H9 (cell line): ENCODE measurements around the gene SERPINE2. TPM values are rescaled to one million over a fixed set of nuclear protein-coding genes. Genes with fewer than 3 reads are reported as not detected.
A peak's percentile ranks its signal among the peaks of the same experiment; 100 is the strongest.

Source experiments
- DNase-seq: peaks from one replicate; pipeline ENCODE4 v3.0.0-alpha.2; 2017
- H2AFZ ChIP-seq: one replicate; pipeline ENCODE4 v1.6.1; 2013; ENCODE audit warnings: mild to moderate bottlenecking, low read length, control low read depth, moderate library complexity
- H2AK5ac ChIP-seq: 2 replicates; pipeline ENCODE4 v1.6.1; 2013; ENCODE audit warnings: low read length, control low read depth, mixed read lengths; ENCODE audit not compliant: insufficient read length
- H2BK120ac ChIP-seq: one replicate; pipeline ENCODE4 v1.6.1; 2013; ENCODE audit warnings: low read depth, mild to moderate bottlenecking, low read length, control low read depth, inconsistent platforms; ENCODE audit not compliant: poor library complexity, severe bottlenecking
- H2BK12ac ChIP-seq: 2 replicates; pipeline ENCODE4 v1.6.1; 2013; ENCODE audit warnings: low read length, control low read depth, mixed read lengths, low read depth; ENCODE audit not compliant: insufficient read length
- H2BK15ac ChIP-seq: 2 replicates; pipeline ENCODE4 v1.6.1; 2013; ENCODE audit warnings: low read depth, low read length, control low read depth
- H2BK20ac ChIP-seq: one replicate; pipeline ENCODE4 v1.6.1; 2013; ENCODE audit warnings: low read depth, mild to moderate bottlenecking, low read length, control low read depth, inconsistent platforms; ENCODE audit not compliant: poor library complexity, severe bottlenecking
- H2BK5ac ChIP-seq: 2 replicates; pipeline ENCODE4 v1.6.1; 2013; ENCODE audit warnings: low read length, control low read depth, mixed read lengths; ENCODE audit not compliant: insufficient read length
- H3K14ac ChIP-seq: 2 replicates; pipeline ENCODE4 v1.6.1; 2013; ENCODE audit warnings: low read length, control low read depth; ENCODE audit not compliant: insufficient read depth
- H3K18ac ChIP-seq: 2 replicates; pipeline ENCODE4 v1.6.1; 2013; ENCODE audit warnings: low read depth, mild to moderate bottlenecking, mixed read lengths, low read length, control low read depth; ENCODE audit not compliant: insufficient read length
- H3K23ac ChIP-seq: 2 replicates; pipeline ENCODE4 v1.6.1; 2013; ENCODE audit warnings: low read length, control low read depth, mixed read lengths, low read depth; ENCODE audit not compliant: insufficient read length
- H3K23me2 ChIP-seq: 2 replicates; pipeline ENCODE4 v1.6.1; 2013; ENCODE audit warnings: low read depth, mild to moderate bottlenecking, mixed read lengths, low read length, control low read depth; ENCODE audit not compliant: insufficient read length, poor library complexity, severe bottlenecking
- H3K27ac ChIP-seq: 2 replicates; pipeline ENCODE4 v1.5.1; 2013; ENCODE audit warnings: low read length, control low read depth, mixed read lengths, low read depth; ENCODE audit not compliant: insufficient read length
- H3K27me3 ChIP-seq: 2 replicates; pipeline ENCODE4 v1.6.1; 2013; ENCODE audit warnings: low read length, control low read depth, inconsistent platforms; ENCODE audit not compliant: insufficient read depth
- H3K4ac ChIP-seq: 2 replicates; pipeline ENCODE4 v1.6.1; 2013; ENCODE audit warnings: low read depth, mild to moderate bottlenecking, control low read depth, inconsistent platforms, low read length, moderate library complexity
- H3K4me1 ChIP-seq: 2 replicates; pipeline ENCODE4 v1.6.1; 2013; ENCODE audit warnings: low read length, control low read depth, inconsistent platforms; ENCODE audit not compliant: insufficient read depth
- H3K4me2 ChIP-seq: 2 replicates; pipeline ENCODE4 v1.6.1; 2013; ENCODE audit warnings: low read length, control low read depth, mixed read lengths; ENCODE audit not compliant: insufficient read length, insufficient read depth
- H3K56ac ChIP-seq: 2 replicates; pipeline ENCODE4 v1.6.1; 2013; ENCODE audit warnings: low read depth, mild to moderate bottlenecking, mixed read lengths, low read length, control low read depth; ENCODE audit not compliant: insufficient read length
- H3K79me1 ChIP-seq: 2 replicates; pipeline ENCODE4 v1.6.1; 2013; ENCODE audit warnings: low read depth, mild to moderate bottlenecking, moderate library complexity, low read length, control low read depth, inconsistent platforms; ENCODE audit not compliant: insufficient read depth, poor library complexity, severe bottlenecking
- H3K79me2 ChIP-seq: 2 replicates; pipeline ENCODE4 v1.6.1; 2013; ENCODE audit warnings: low read length, control low read depth, inconsistent platforms; ENCODE audit not compliant: insufficient read depth
- H3K9ac ChIP-seq: 2 replicates; pipeline ENCODE4 v1.6.1; 2013; ENCODE audit warnings: low read length, control low read depth, mixed read lengths; ENCODE audit not compliant: insufficient read length; ENCODE audit errors: extremely low read depth
- H3K9me3 ChIP-seq: one replicate; pipeline ENCODE4 v1.6.1; 2013; ENCODE audit warnings: low read depth, low read length, inconsistent platforms; ENCODE audit not compliant: control insufficient read depth
- H3T11ph ChIP-seq: one replicate; pipeline ENCODE4 v1.6.1; 2013; ENCODE audit warnings: mild to moderate bottlenecking, low read length, control low read depth, inconsistent platforms
- H4K20me1 ChIP-seq: one replicate; pipeline ENCODE4 v1.6.1; 2013; ENCODE audit not compliant: control insufficient read depth, insufficient read length, insufficient read depth
- H4K5ac ChIP-seq: 2 replicates; pipeline ENCODE4 v1.6.1; 2013; ENCODE audit warnings: low read depth, mild to moderate bottlenecking, mixed read lengths, low read length, control low read depth; ENCODE audit not compliant: insufficient read length
- H4K8ac ChIP-seq: replicated peaks from 2 replicates; pipeline ENCODE4 v1.6.1; 2013; ENCODE audit warnings: low read length, control low read depth, mixed read lengths, low read depth; ENCODE audit not compliant: insufficient read length
- H4K91ac ChIP-seq: 2 replicates; pipeline ENCODE4 v1.6.1; 2013; ENCODE audit warnings: low read depth, mild to moderate bottlenecking, moderate library complexity, mixed read lengths, low read length, control low read depth; ENCODE audit not compliant: insufficient read length
- H3K27ac Mint-ChIP-seq, 3 experiments: 2 replicates in 2 of 3; 3 replicates in 1 of 3; pipeline ENCODE4 v1.8.0; 2020 to 2021; ENCODE audit warnings: mixed read lengths in 3 of 3, mild to moderate bottlenecking in 1 of 3, moderate library complexity in 1 of 3
- H3K27me3 Mint-ChIP-seq: 2 replicates; pipeline ENCODE4 v1.8.0; 2021; ENCODE audit warnings: low read depth, mild to moderate bottlenecking, moderate library complexity, mixed read lengths
- H3K36me3 Mint-ChIP-seq, 3 experiments: 2 replicates in 2 of 3; 3 replicates in 1 of 3; pipeline ENCODE4 v1.8.0; 2020 to 2021; ENCODE audit warnings: low read depth in 3 of 3, mixed read lengths in 3 of 3; ENCODE audit not compliant: insufficient read depth in 1 of 3
- H3K4me1 Mint-ChIP-seq, 2 experiments: 2 replicates each; pipeline ENCODE4 v1.8.0; 2020; ENCODE audit warnings: mixed read lengths in 2 of 2
- H3K4me3 Mint-ChIP-seq, 2 experiments: 2 replicates in 1 of 2; 3 replicates in 1 of 2; pipeline ENCODE4 v1.8.0; 2020 to 2021; ENCODE audit warnings: mild to moderate bottlenecking in 2 of 2, mixed read lengths in 2 of 2, moderate library complexity in 1 of 2
- H3K9me3 Mint-ChIP-seq, 2 experiments: 2 replicates in 1 of 2; 3 replicates in 1 of 2; pipeline ENCODE4 v1.8.0; 2020; ENCODE audit warnings: mild to moderate bottlenecking in 2 of 2, mixed read lengths in 2 of 2, moderate library complexity in 1 of 2
- WGBS: extraction: QIAGEN DNeasy Blood & Tissue Kit; methylation state at CpG from one replicate; pipeline ENCODE4 v1.1.7; 2013; ENCODE audit warnings: missing lambda C conversion rate, low lambda C conversion rate, mixed read lengths; ENCODE audit not compliant: insufficient read length; ENCODE audit errors: extremely low coverage; 5-methylcytosine and 5-hydroxymethylcytosine counted together
- total RNA-seq: library from RNA; stranded (reverse); gene quantifications from 2 replicates; pipeline ENCODE4 v1.2.1, GENCODE V29; 2021
- TF ChIP-seq, protein P1 (sequence below): fragments of 200-600 bp; sonication (generic); conservative IDR thresholded peaks from 3 replicates; pipeline ENCODE4 v1.8.0; 2021; ENCODE audit warnings: antibody characterized with exemption, mild to moderate bottlenecking

The SERPINE2 gene
- total RNA-seq, 1 experiment from 2014 or later, result 40.0 TPM

DNA sequence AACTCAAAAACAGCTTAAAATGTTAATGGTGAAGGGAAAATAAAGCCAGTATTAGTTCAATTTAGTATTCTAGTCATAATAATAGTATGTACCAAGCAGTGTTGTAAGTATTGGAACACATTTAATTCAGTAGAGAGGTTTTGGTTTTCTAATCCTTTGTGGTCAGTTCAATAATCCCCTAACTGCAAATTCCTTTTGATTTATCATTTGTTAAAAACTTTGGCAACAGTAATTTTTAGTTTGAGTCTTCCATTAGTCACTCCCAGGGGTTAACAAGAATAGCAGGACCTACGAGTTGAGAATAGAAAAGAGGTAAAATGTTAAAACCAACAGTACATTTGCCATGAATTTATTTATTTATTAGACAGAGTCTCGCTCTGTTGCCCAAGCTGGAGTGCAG lies 71.1 kb downstream of the SERPINE2 start:
- Histone ChIP-seq H4K20me1 (no peaks in the 10 kb centered on the region), H3K4me1 (no peaks in the 10 kb centered on the region), H2AFZ (no peak overlapping the region), H4K8ac (no peak overlapping the region), H3K27ac (no peak overlapping the region), H4K91ac (no peak overlapping the region), H3K56ac (no peak overlapping the region), H2BK12ac (no peak overlapping the region), H3K14ac (no peak overlapping the region), H3K79me2 (no peaks in the 10 kb centered on the region), H4K5ac (no peak overlapping the region), H2BK20ac (no peak overlapping the region), H3K79me1 (peaks cover 3% of the 10 kb centered on the region), H3T11ph (no peak overlapping the region), H3K27me3 (no peaks in the 10 kb centered on the region), H3K9me3 (no peaks in the 10 kb centered on the region), H3K23me2 (no peaks in the 10 kb centered on the region), H3K4me2 (no peak overlapping the region), H3K23ac (no peak overlapping the region), H2AK5ac (no peak overlapping the region), H3K4ac (no peak overlapping the region), H3K9ac (no peak overlapping the region), H3K18ac (no peak overlapping the region), H2BK120ac (no peak overlapping the region), H2BK5ac (no peak overlapping the region), H2BK15ac (no peak overlapping the region)
- TF ChIP-seq, protein P1, sequence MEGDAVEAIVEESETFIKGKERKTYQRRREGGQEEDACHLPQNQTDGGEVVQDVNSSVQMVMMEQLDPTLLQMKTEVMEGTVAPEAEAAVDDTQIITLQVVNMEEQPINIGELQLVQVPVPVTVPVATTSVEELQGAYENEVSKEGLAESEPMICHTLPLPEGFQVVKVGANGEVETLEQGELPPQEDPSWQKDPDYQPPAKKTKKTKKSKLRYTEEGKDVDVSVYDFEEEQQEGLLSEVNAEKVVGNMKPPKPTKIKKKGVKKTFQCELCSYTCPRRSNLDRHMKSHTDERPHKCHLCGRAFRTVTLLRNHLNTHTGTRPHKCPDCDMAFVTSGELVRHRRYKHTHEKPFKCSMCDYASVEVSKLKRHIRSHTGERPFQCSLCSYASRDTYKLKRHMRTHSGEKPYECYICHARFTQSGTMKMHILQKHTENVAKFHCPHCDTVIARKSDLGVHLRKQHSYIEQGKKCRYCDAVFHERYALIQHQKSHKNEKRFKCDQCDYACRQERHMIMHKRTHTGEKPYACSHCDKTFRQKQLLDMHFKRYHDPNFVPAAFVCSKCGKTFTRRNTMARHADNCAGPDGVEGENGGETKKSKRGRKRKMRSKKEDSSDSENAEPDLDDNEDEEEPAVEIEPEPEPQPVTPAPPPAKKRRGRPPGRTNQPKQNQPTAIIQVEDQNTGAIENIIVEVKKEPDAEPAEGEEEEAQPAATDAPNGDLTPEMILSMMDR, result no peak
- H3K27ac Mint-ChIP-seq, result peak overlapping the region in 1 of 3 experiments; percentile 49; a peak in 1 of 7 replicates
- no peak overlapping the region for H3K4me3 Mint-ChIP-seq
- H3K4me1 Mint-ChIP-seq, result peaks cover 4 to 12% of the 10 kb centered on the region in 2 experiments; a peak in 3 of 4 replicates
- peaks cover 11 to 29% (median 20%) of the 10 kb centered on the region in 3 experiments; a peak in 6 of 7 replicates for H3K36me3 Mint-ChIP-seq
- no CpG with 5 or more reads among the region's 2 CpGs for whole genome bisulfite sequencing
- H3K9me3 Mint-ChIP-seq, result no peaks in the 10 kb centered on the region
- no peak for DNase-seq
- no peaks in the 10 kb centered on the region for H3K27me3 Mint-ChIP-seq
